Suprapubic skin (tissue), 4 donors: ENCODE data around the gene SMIM14. TPM values are rescaled to one million over a fixed set of nuclear protein-coding genes. Genes with fewer than 3 reads are reported as not detected.
"Not testable (repeated sequence)": the region's sequence is repeated elsewhere in the genome, so short reads cannot be mapped to it uniquely, and the experiment has no call there.

Source experiments
- DNase-seq, 2 donors: peaks; one replicate each; pipeline ENCODE4 v3.0.0-alpha.2; 2019; ENCODE audit warnings: low spot score in 2 of 2
- H3K27ac ChIP-seq: fragments of 200-600 bp; sonication (generic); one replicate; pipeline ENCODE4 v1.5.1; 2019
- H3K27me3 ChIP-seq: fragments of 200-600 bp; sonication (generic); one replicate; pipeline ENCODE4 v1.5.1; 2019
- H3K36me3 ChIP-seq: fragments of 200-600 bp; sonication (generic); one replicate; pipeline ENCODE4 v1.5.1; 2019
- H3K4me1 ChIP-seq: fragments of 200-600 bp; sonication (generic); one replicate; pipeline ENCODE4 v1.5.1; 2019
- H3K4me3 ChIP-seq: fragments of 200-600 bp; sonication (generic); one replicate; pipeline ENCODE4 v1.5.1; 2019; ENCODE audit warnings: mild to moderate bottlenecking
- H3K9me3 ChIP-seq: fragments of 200-600 bp; sonication (generic); one replicate; pipeline ENCODE4 v1.5.1; 2019
- CTCF ChIP-seq, 2 donors: fragments of 200-600 bp in 1 of 2; fragments of 450-650 bp in 1 of 2; sonication (generic) in 1 of 2; IDR thresholded peaks; one replicate each; pipeline ENCODE4 v1.5.1; 2016 to 2019; ENCODE audit warnings: antibody characterized with exemption in 2 of 2, mild to moderate bottlenecking in 1 of 2, moderate library complexity in 1 of 2
- EP300 ChIP-seq: sonication (generic); formaldehyde crosslinking; IDR thresholded peaks from one replicate; pipeline ENCODE4 v1.6.1; 2017; ENCODE audit warnings: antibody characterized with exemption
- POLR2A ChIP-seq, 2 donors: fragments of 450-650 bp; IDR thresholded peaks; one replicate each; pipeline ENCODE4 v1.6.1; 2017; ENCODE audit warnings: antibody characterized with exemption in 2 of 2, mild to moderate bottlenecking in 2 of 2, moderate library complexity in 2 of 2
- POLR2AphosphoS5 ChIP-seq, 3 donors: sonication (generic); formaldehyde crosslinking; IDR thresholded peaks; one replicate each; pipeline ENCODE4 v1.6.1; 2017; ENCODE audit warnings: antibody characterized with exemption in 3 of 3
- WGBS: methylation state at CpG from one replicate; pipeline ENCODE4 v1.1.5; 2018; 5-methylcytosine and 5-hydroxymethylcytosine counted together
- total RNA-seq, 4 donors: library from RNA; depleted of rRNA; stranded (reverse); fragments of >200 nt; gene quantifications; one replicate each; pipeline ENCODE4 v1.1.0, GENCODE V29; 2016

SMIM14 gene
- total RNA-seq, 4 donors from 2014 or later: 20.8 to 65.0 (median 48.9) TPM

- Histone ChIP-seq H3K4me1 (peaks cover 3% of the 10 kb centered on the region), H3K36me3 (peaks cover 6% of the 10 kb centered on the region), H3K27me3 (no peaks in the 10 kb centered on the region), H3K27ac (no peak overlapping the region), H3K4me3 (no peak overlapping the region), H3K9me3 (no peaks in the 10 kb centered on the region)
- TF ChIP-seq CTCF (IDR thresholded peaks at IDR 0.05): no peak
- TF ChIP-seq POLR2AphosphoS5 (IDR thresholded peaks at IDR 0.05): no peak
- no peak for TF ChIP-seq EP300
- TF ChIP-seq POLR2A (IDR thresholded peaks at IDR 0.05): no peak
- no peak for DNase-seq
- 35% methylated on average over 7 of the region's 7 CpGs for WGBS
Measured at GRCh38 chr4:39541987-39542610, 96.6 kb downstream of the SMIM14 start.

GRCh38 chr4:39539089-39539611 is 99.5 kb downstream of the SMIM14 start:
- Histone ChIP-seq H3K27ac (no peak overlapping the region), H3K9me3 (no peaks in the 10 kb centered on the region), H3K4me1 (peaks cover 3% of the 10 kb centered on the region), H3K27me3 (no peaks in the 10 kb centered on the region), H3K36me3 (peaks cover 7% of the 10 kb centered on the region), H3K4me3 (no peak overlapping the region)
- 85% methylated on average over 5 of the region's 5 CpGs for WGBS
- no peak for TF ChIP-seq POLR2AphosphoS5 (IDR thresholded peaks at IDR 0.05)
- TF ChIP-seq POLR2A (IDR thresholded peaks at IDR 0.05): no peak
- no peak for TF ChIP-seq EP300
- TF ChIP-seq CTCF (IDR thresholded peaks at IDR 0.05): no peak
- no peak for DNase-seq

- Histone ChIP-seq H3K36me3 (peaks cover 11% of the 10 kb centered on the region), H3K4me3 (no peak overlapping the region), H3K9me3 (no peaks in the 10 kb centered on the region), H3K27ac (no peak overlapping the region), H3K4me1 (peaks cover 6% of the 10 kb centered on the region), H3K27me3 (no peaks in the 10 kb centered on the region)
- no peak for DNase-seq
- WGBS: 98% methylated on average over 5 of the region's 5 CpGs
- no peak for TF ChIP-seq POLR2A (IDR thresholded peaks at IDR 0.05)
- TF ChIP-seq EP300: no peak
- TF ChIP-seq POLR2AphosphoS5 (IDR thresholded peaks at IDR 0.05): no peak
- no peak for TF ChIP-seq CTCF (IDR thresholded peaks at IDR 0.05)
Measured at GRCh38 chr4:39533541-39533940, 105.1 kb downstream of the SMIM14 start.

GRCh38 chr4:39532237-39532636 is 106.4 kb downstream of the SMIM14 start:
- H3K27me3 ChIP-seq, H3K27ac ChIP-seq, H3K9me3 ChIP-seq, DNase-seq, H3K4me3 ChIP-seq: not testable (repeated sequence)
- 96% methylated on average over 3 of the region's 3 CpGs for WGBS
- Histone ChIP-seq H3K4me1 (peaks cover 12% of the 10 kb centered on the region), H3K36me3 (peaks cover 11% of the 10 kb centered on the region)

- H3K27ac ChIP-seq: no peak overlapping the region
- DNase-seq: no peak
- H3K9me3 ChIP-seq: no peaks in the 10 kb centered on the region
- no peaks in the 10 kb centered on the region for H3K27me3 ChIP-seq
- H3K36me3 ChIP-seq: peaks cover 11% of the 10 kb centered on the region
- TF ChIP-seq EP300 (no peak), POLR2A (IDR thresholded peaks at IDR 0.05) (no peak), POLR2AphosphoS5 (IDR thresholded peaks at IDR 0.05) (no peak), CTCF (IDR thresholded peaks at IDR 0.05) (no peak)
- peaks cover 23% of the 10 kb centered on the region for H3K4me1 ChIP-seq
- H3K4me3 ChIP-seq: no peak overlapping the region
- WGBS: 77% methylated on average over 3 of the region's 3 CpGs
Measured at GRCh38 chr4:39530682-39531081, 108.0 kb downstream of the SMIM14 start.
